Islet of Langerhans (tissue), 1 donor: Measurements from ENCODE around the gene DNAJC2.

ENCODE experiments used
- FAIRE-seq: peaks from one replicate; lab custom pipeline; 2011; peaks lifted over from hg19 to GRCh38; lab: Jason Lieb, UNC

The DNAJC2 gene

DNA sequence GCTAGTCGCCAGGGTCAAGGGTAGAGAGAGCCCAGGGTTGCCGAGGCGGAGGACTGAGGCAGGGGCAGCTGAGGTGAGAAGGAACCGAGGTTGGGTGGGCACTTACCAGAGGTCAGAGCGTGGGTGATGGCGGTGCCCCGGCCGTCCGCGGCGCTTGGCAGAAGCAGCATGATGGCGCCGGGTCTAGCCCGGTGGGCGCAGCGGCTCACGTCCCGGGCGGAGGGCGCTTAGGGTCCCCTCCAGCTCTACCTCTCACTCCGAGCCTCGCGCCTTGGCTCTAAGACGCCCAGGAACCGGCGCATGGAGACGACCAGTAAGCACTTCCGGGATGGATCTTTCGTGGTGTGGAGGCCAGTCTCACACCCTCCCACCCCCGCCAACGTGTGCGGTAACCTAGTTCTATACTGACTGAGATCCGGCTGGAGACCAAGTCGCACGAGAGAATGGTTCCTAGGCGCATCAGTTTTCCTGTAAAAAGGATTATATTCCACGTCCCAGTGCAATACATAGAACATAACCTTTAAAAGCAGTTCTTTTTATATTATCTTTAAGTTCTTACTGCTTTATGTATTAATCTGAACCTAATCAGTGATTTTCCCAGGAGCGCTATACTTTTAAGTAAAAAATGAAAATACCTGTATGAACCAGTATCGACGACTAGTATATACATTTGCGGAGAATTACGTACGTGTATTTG is at the start of gene DNAJC2:
Gene DNAJC2 (minus strand): TSS at position 315 of the 697 bp plus-strand sequence. CDS start 145 bp downstream, at position 170.
- no peak for FAIRE-seq

DNA sequence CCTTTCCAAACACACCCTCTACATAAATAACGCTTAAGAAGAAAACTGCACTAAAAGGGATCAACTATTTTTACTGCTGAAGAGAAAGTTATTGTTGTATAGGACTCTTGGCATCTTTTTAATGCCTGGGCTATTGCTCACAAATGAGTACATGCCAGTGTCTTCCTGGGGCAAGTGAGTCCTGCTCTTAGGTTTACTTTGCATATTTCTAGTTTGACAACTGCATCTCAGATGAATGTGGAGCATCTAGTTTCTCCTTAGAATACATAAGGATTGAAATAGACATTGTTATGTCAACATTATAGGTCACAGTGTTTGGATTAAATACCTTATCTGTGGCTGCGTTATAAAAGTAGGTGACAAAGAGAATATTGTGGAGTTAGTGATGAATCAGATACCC is 47.4 kb upstream of the DNAJC2 start:
- no peak for FAIRE-seq

- FAIRE-seq, result no peak
Measured at GRCh38 chr7:103391150-103391549, 46.6 kb upstream of the DNAJC2 start.

- no peak for FAIRE-seq
Measured at GRCh38 chr7:103389263-103389662, 44.7 kb upstream of the DNAJC2 start.

DNA sequence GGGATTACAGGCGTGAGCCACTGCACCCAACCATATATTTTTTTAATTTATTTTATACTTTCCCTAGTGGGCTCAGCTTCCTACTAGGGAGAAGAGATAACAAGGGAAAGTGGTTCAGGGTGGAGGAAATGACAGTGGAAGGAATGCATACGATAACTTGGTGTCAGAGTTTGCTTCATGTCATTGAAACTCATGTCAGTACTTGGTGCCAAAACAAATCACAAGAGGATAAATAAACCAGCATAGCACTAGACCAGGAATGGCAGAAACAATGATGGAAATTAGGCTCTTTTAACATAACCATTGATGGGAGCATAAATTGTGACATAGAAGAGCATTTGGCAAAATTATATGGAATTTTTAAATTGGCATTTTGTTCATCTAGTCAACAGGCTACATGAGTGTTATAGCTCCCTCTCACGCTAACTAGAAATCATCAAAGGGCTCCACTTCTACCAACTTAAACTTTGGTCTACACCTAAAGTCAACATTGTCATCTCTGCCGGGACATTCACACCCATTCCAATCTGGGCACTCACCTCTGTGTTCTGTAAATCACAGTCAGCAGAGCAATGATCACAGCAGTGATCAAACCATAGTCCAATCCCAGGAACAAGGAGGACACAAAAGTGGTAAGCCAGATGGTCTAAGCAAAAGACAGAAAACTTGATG is 44.0 kb upstream of the DNAJC2 start:
- FAIRE-seq, result no peak

DNA sequence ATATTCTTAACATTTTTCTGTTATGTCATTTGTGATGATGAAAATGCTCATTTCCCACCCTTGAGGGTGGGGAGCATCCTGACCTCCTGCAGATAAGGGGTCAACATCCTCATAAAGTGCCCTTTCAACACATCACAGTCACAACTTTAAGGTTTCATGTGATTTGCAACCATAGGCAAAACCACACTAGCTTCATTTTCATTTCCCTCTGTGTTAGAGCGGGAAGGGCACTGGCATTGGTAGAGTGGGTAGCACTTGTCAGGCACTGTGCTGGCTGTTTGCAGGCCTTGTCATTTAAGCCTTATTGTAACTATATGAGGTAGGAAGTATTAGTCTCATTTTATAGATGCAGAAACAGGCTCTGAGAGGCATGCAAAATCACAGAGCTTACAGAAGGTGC is 42.7 kb upstream of the DNAJC2 start:
- FAIRE-seq, result no peak

DNA sequence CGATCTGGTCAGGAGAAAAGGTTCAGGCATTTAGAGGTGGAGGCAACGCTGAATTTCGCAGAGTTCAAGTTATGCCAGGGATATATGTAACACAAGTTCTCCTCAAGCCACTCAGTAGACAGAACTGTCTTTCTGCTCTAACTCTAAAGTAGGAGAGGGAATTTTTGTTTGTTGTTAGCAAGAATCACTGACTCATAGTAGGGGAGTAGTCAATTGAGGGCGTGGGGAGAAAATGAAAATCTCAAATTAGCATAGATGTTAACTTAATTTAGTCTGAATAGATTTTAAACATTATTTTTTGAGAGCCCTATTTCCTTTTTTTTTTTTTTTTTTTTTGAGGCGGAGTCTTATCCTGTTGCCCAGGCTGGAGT is 37.5 kb upstream of the DNAJC2 start:
- FAIRE-seq, result no peak

DNA sequence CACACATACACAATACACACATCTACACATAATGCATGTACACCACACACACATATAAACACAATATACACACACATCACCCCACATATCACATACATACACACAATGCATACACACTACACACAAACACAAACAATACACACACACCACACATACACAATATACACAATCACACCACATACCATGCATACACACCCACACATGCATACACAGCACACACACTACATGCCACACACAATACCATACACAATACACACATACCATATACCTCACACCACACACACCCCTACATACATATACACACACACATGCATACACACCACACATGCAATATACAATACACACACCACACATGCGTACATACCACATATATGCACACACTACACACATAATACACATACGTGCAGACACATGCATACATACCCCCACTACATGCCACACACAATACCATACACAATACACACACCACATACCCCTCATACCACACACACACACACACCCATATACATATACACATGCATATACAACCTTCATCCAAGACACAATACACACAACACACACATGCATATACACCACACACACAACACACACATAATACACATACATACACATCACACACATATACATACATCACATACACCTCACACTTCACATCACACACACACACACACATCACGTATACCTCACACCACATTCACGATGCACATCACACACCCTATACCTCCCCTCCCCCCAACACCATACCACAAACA is 36.9 kb upstream of the DNAJC2 start:
- no peak for FAIRE-seq

- FAIRE-seq, result no peak
Measured at GRCh38 chr7:103380395-103381191, 36.0 kb upstream of the DNAJC2 start.

- FAIRE-seq, result no peak
Measured at GRCh38 chr7:103379270-103379975, 34.9 kb upstream of the DNAJC2 start.

GRCh38 chr7:103373866-103374643 is 29.5 kb upstream of the DNAJC2 start:
- no peak for FAIRE-seq

GRCh38 chr7:103369432-103369831 is 24.9 kb upstream of the DNAJC2 start:
- no peak for FAIRE-seq

- FAIRE-seq, result no peak
Measured at GRCh38 chr7:103349805-103350204, 5.2 kb upstream of the DNAJC2 start.

DNA sequence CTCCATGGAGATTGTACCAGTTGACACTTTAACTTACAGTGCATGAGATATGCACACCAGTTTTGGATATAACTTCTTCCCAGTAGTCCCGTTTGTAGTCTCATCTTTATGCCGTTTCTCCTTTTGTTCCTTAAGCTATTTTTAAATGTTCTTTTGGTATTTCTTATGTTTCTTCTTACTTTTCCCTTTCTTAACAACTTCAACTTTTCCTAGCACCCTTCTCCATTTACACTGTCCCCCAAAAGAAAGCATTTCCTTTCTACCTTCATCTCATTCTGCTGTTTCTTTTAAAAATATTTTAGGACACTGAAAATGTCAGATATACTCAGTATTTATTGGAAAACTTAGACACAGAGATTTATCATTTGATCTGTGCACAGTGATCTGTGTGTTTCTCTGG is 4.4 kb upstream of the DNAJC2 start:
- FAIRE-seq, result no peak

DNA sequence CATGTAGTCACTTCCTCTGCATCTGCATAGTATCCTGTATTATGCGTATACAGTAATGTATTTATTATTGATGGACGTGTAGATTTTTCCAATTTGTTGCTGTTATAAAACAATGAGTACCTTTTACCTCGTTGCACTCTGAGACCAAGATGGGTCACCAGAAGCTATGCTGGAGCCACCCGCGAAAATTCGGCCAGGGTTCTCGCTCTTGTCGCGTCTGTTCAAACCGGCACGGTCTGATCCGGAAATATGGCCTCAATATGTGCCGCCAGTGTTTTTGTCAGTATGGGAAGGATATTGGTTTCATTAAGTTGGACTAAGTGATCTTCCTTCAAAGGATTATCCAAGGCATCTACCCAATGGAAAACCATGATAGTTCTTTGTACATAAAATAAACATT is 3.9 kb upstream of the DNAJC2 start:
- no peak for FAIRE-seq

GRCh38 chr7:103347507-103348267 is 3.1 kb upstream of the DNAJC2 start, which contains the start of gene PSMC2:
PSMC2 (plus strand) TSS chr7:103347643; CDS start chr7:103347712, 69 bp downstream.
- FAIRE-seq, result no peak

GRCh38 chr7:103346396-103346795 is 1.8 kb upstream of the DNAJC2 start:
- FAIRE-seq, result no peak

GRCh38 chr7:103343758-103344452 is 662 bp downstream of the DNAJC2 start:
- FAIRE-seq, result no peak

DNA sequence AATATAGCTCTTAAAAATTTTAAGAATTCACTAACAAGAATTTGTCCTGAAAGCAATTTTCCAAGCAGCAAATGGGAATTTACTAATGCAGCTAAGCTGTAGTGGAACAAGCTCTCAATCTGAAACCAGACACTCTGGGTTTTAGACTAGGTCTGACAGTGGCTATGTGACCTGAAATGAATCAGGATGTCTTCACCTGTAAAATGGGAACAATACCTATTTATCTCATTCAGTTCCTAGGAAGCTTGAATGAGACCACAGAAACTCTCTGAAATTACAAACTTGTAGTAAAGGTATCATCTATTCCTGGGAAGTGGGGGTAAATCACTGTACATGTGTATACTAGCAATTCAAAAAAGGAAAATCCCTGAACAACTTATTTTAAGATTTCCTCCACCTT is 1.2 kb downstream of the DNAJC2 start:
- no peak for FAIRE-seq

- no peak for FAIRE-seq
Measured at GRCh38 chr7:103341466-103341865, 3.1 kb downstream of the DNAJC2 start.
